GM12878 (cell line): ENCODE measurements around the gene HMCN2. TPM values are rescaled to one million over a fixed set of nuclear protein-coding genes. Genes with fewer than 3 reads are reported as not detected.

Experiments
- ATAC-seq: fragments of 200-7000 bp; cut with Tn5 transposase; 3 replicates; pipeline ENCODE4 v1.9.1; 2020; ENCODE audit warnings: mild to moderate bottlenecking, moderate library complexity
- BruUV-seq: library from RNA; stranded (reverse); fragments of 400-500 nt; replicated peaks from 2 replicates; lab custom pipeline; 2021; lab: Mats Ljungman, UMichigan
- CTCF ChIA-PET: fragments of 300-600 bp; sonication (Branson Sonifier 250); formaldehyde crosslinking; extraction: SDS; loops from one replicate; lab custom pipeline; 2021; ENCODE audit warnings: inconsistent platforms; lab: Yijun Ruan, JAX
- POLR2A ChIA-PET: fragments of 350-600 bp; formaldehyde crosslinking; extraction: SDS; loops from one replicate; lab custom pipeline; 2021; ENCODE audit warnings: inconsistent platforms; lab: Charles Lee
- RAD21 ChIA-PET: fragments of 300-600 bp; sonication (Branson Sonifier 250); formaldehyde crosslinking; loops from one replicate; lab custom pipeline; 2023; ENCODE audit warnings: antibody characterized with exemption; ENCODE audit not compliant: unreplicated experiment; lab: Charles Lee
- SMC1A ChIA-PET: fragments of 300-600 bp; sonication (Branson Sonifier 250); formaldehyde crosslinking; loops from one replicate; lab custom pipeline; 2023; ENCODE audit not compliant: unreplicated experiment, uncharacterized antibody; lab: Charles Lee
- DNase-seq: peaks from one replicate; pipeline ENCODE4 v3.0.0-alpha.2; 2011; ENCODE audit warnings: low read depth, low spot score
- FAIRE-seq: peaks from 3 replicates; lab custom pipeline; 2011; peaks lifted over from hg19 to GRCh38; lab: Jason Lieb, UNC
- H2AFZ ChIP-seq: 2 replicates; pipeline ENCODE4 v1.6.0; 2011; ENCODE audit warnings: low read depth, low read length, control low read depth; ENCODE audit not compliant: control insufficient read depth
- H3K27ac ChIP-seq: 2 replicates; pipeline ENCODE4 v1.5.1; 2011; ENCODE audit warnings: control low read depth; ENCODE audit not compliant: control insufficient read depth, insufficient read depth
- H3K27me3 ChIP-seq, 2 experiments: replicated peaks in 1 of 2; 2 replicates each; pipeline versions ENCODE4 v1.6.0 to v1.6.1; 2011; ENCODE audit warnings: low read length in 1 of 2; ENCODE audit not compliant: control insufficient read depth in 2 of 2, insufficient read depth in 2 of 2
- H3K36me3 ChIP-seq, 2 experiments: 2 replicates each; pipeline ENCODE4 v1.5.1; 2011; ENCODE audit warnings: low read length in 1 of 2; ENCODE audit not compliant: control insufficient read depth in 2 of 2, insufficient read depth in 2 of 2
- H3K4me1 ChIP-seq: 2 replicates; pipeline ENCODE4 v1.6.1; 2011; ENCODE audit warnings: mild to moderate bottlenecking, low read length, moderate library complexity, mixed read lengths; ENCODE audit not compliant: control insufficient read depth, insufficient read depth
- H3K4me2 ChIP-seq: 2 replicates; pipeline ENCODE4 v1.6.0; 2011; ENCODE audit warnings: control low read depth; ENCODE audit not compliant: control insufficient read depth, insufficient read depth
- H3K4me3 ChIP-seq: fragments of 200-600 bp; sonication (generic); 2 replicates; pipeline ENCODE4 v1.5.1; 2016
- H3K79me2 ChIP-seq: 2 replicates; pipeline ENCODE4 v1.6.0; 2011; ENCODE audit warnings: low read length; ENCODE audit not compliant: control insufficient read depth, insufficient read depth
- H3K9ac ChIP-seq: 2 replicates; pipeline ENCODE4 v1.8.0; 2011; ENCODE audit warnings: low read length, control low read depth, mixed read lengths; ENCODE audit not compliant: control insufficient read depth, insufficient read depth
- H3K9me3 ChIP-seq: replicated peaks from 3 replicates; pipeline ENCODE4 v1.5.1; 2011; ENCODE audit warnings: mild to moderate bottlenecking, low read length; ENCODE audit not compliant: control insufficient read depth, insufficient read depth
- H4K20me1 ChIP-seq: 2 replicates; pipeline ENCODE4 v1.6.0; 2011; ENCODE audit not compliant: control insufficient read depth, insufficient read depth
- FOXM1 ChIP-seq: IDR thresholded peaks from 2 replicates; pipeline ENCODE4 v1.6.1; 2012; ENCODE audit warnings: low read depth, mild to moderate bottlenecking, inconsistent platforms, low read length, moderate library complexity
- PAX8 ChIP-seq: fragments of 450-650 bp; IDR thresholded peaks from 2 replicates; pipeline ENCODE4 v1.6.1; 2017; ENCODE audit warnings: mild to moderate bottlenecking, moderate library complexity
- RAD21 ChIP-seq: IDR thresholded peaks from 2 replicates; pipeline ENCODE4 v1.6.1; 2011; ENCODE audit warnings: mild to moderate bottlenecking, low read depth, low read length, moderate library complexity; ENCODE audit not compliant: insufficient read depth
- SMARCA5 ChIP-seq: fragments of 450-650 bp; IDR thresholded peaks from 2 replicates; pipeline ENCODE4 v1.6.1; 2017; ENCODE audit warnings: mild to moderate bottlenecking
- ZSCAN29 ChIP-seq: fragments of 450-650 bp; IDR thresholded peaks from 2 replicates; pipeline ENCODE4 v1.6.1; 2017; ENCODE audit warnings: mild to moderate bottlenecking, moderate library complexity
- WGBS: methylation state at CpG from one replicate; pipeline ENCODE4 v1.1.6; 2016; ENCODE audit warnings: low lambda C conversion rate; ENCODE audit not compliant: insufficient replicate concordance, insufficient coverage; ENCODE audit errors: missing lambda C conversion rate; 5-methylcytosine and 5-hydroxymethylcytosine counted together
- in situ Hi-C: fragments of 300-500 bp; cut with MboI; formaldehyde crosslinking; loops from 9 replicates; pipeline ENCODE4 v1.14.3; 2018; ENCODE audit warnings: mixed read lengths
- intact Hi-C: fragments of 100-400 bp; cut with micrococcal nuclease; formaldehyde crosslinking; loops from one replicate; pipeline ENCODE4 v1.14.2; 2022; ENCODE audit not compliant: unreplicated experiment
- polyA plus RNA-seq, 11 experiments: library from polyadenylated mRNA; depleted of rRNA in 4 of 11; unstranded in 6 of 11; stranded (reverse) in 5 of 11; fragments of >200 nt; fragmentation: Nextera tagmentation in 4 of 11; fragmentation: Illumina TruSeq in 1 of 11; extraction: Ambion mirVana in 4 of 11; extraction: Trizol in 1 of 11; gene quantifications; 1 replicate in 1 of 11; 2 replicates in 10 of 11; pipeline versions ENCODE4 v1.2.1 to v1.2.3, GENCODE V29; 2011 to 2016; ENCODE audit warnings: inconsistent platforms in 2 of 11, missing spikeins in 2 of 11, low read depth in 1 of 11
- total RNA-seq, 4 experiments: library from RNA; depleted of rRNA in 3 of 4; stranded (reverse); fragments of >200 nt in 3 of 4; fragmentation: Illumina TruSeq in 1 of 4; extraction: Trizol in 1 of 4; gene quantifications; 2 replicates each; pipeline versions ENCODE4 v1.2.1 to v1.2.3, GENCODE V29; 2013 to 2021
- TF ChIP-seq, protein P1 (sequence below): IDR thresholded peaks from 2 replicates; pipeline ENCODE4 v1.6.1; 2011; ENCODE audit warnings: low read depth, mild to moderate bottlenecking, low read length, moderate library complexity, borderline replicate concordance; ENCODE audit errors: extremely low read depth
- TF ChIP-seq, protein P2 (sequence below): fragments of 450-650 bp; conservative IDR thresholded peaks from 2 replicates; pipeline ENCODE4 v1.6.1; 2017; ENCODE audit warnings: mild to moderate bottlenecking, moderate library complexity
- TF ChIP-seq, protein P3 (sequence below): IDR thresholded peaks from 2 replicates; pipeline ENCODE4 v1.6.1; 2012; ENCODE audit warnings: low read length, inconsistent platforms
- TF ChIP-seq, protein P4 (sequence below): fragments of 450-650 bp; IDR thresholded peaks from 2 replicates; pipeline ENCODE4 v1.6.1; 2016; ENCODE audit warnings: mild to moderate bottlenecking

Gene HMCN2
- total and polyA plus RNA-seq, 10 of the 15 experiments (the other 5 are each of a cell fraction or from before 2014, with no cell fraction given) = 0.04 TPM; not detected in 9

DNA sequence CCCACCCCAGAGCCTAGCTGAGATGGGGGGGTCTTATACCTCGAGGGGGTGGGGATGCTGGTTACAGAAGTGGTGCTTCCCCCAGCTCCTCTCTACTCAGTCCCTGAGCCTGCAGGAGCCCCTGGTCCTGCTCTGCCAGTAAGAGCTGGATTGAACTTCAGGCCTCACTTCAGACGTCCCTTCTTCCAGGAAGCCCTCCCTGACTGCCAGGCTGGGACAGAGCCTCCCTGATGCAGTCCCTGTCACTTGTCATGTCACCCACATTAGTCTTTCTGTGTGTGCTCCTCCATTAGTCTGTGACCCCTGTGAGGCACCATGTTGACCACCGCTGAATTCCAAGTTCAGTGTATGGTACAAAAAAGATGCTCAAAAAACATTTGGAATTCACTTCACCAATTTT is 100.5 kb downstream of the HMCN2 start:
- ChIA-PET SMC1A (no interaction called here), POLR2A (interaction anchor here (0.7 kb wide), 1 partner anchor 43 kb away, joined by 7 read pairs; no protein-coding TSS in a partner anchor)

More for the DNA sequence above, 100.5 kb downstream of the HMCN2 start:
- no peaks in the 10 kb centered on the region; a peak in 1 of 4 replicates for H3K27me3 ChIP-seq
- BruUV-seq = no TSS peak
- TF ChIP-seq RAD21 = no peak
- no peak for TF ChIP-seq SMARCA5
- TF ChIP-seq, protein P1, sequence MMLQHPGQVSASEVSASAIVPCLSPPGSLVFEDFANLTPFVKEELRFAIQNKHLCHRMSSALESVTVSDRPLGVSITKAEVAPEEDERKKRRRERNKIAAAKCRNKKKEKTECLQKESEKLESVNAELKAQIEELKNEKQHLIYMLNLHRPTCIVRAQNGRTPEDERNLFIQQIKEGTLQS = no peak
- TF ChIP-seq FOXM1 = no peak
- TF ChIP-seq, protein P2, sequence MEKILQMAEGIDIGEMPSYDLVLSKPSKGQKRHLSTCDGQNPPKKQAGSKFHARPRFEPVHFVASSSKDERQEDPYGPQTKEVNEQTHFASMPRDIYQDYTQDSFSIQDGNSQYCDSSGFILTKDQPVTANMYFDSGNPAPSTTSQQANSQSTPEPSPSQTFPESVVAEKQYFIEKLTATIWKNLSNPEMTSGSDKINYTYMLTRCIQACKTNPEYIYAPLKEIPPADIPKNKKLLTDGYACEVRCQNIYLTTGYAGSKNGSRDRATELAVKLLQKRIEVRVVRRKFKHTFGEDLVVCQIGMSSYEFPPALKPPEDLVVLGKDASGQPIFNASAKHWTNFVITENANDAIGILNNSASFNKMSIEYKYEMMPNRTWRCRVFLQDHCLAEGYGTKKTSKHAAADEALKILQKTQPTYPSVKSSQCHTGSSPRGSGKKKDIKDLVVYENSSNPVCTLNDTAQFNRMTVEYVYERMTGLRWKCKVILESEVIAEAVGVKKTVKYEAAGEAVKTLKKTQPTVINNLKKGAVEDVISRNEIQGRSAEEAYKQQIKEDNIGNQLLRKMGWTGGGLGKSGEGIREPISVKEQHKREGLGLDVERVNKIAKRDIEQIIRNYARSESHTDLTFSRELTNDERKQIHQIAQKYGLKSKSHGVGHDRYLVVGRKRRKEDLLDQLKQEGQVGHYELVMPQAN = no peak
- TF ChIP-seq, protein P3, sequence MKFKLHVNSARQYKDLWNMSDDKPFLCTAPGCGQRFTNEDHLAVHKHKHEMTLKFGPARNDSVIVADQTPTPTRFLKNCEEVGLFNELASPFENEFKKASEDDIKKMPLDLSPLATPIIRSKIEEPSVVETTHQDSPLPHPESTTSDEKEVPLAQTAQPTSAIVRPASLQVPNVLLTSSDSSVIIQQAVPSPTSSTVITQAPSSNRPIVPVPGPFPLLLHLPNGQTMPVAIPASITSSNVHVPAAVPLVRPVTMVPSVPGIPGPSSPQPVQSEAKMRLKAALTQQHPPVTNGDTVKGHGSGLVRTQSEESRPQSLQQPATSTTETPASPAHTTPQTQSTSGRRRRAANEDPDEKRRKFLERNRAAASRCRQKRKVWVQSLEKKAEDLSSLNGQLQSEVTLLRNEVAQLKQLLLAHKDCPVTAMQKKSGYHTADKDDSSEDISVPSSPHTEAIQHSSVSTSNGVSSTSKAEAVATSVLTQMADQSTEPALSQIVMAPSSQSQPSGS = no peak
- no peak for TF ChIP-seq ZSCAN29
- TF ChIP-seq, protein P4, sequence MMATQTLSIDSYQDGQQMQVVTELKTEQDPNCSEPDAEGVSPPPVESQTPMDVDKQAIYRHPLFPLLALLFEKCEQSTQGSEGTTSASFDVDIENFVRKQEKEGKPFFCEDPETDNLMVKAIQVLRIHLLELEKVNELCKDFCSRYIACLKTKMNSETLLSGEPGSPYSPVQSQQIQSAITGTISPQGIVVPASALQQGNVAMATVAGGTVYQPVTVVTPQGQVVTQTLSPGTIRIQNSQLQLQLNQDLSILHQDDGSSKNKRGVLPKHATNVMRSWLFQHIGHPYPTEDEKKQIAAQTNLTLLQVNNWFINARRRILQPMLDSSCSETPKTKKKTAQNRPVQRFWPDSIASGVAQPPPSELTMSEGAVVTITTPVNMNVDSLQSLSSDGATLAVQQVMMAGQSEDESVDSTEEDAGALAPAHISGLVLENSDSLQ = no peak
- no peak for TF ChIP-seq PAX8
- H3K4me2 ChIP-seq = no peak overlapping the region
- H3K9ac ChIP-seq = no peak overlapping the region
- intact Hi-C loops (no loop called here), in situ Hi-C loops (no loop called here)
- ChIA-PET CTCF (no interaction called here), RAD21 (no interaction called here)
- H3K4me3 ChIP-seq = no peak overlapping the region
- H3K79me2 ChIP-seq = no peaks in the 10 kb centered on the region
- ATAC-seq (no peak), FAIRE-seq (no peak), DNase-seq (no peak)
- no peak overlapping the region for H3K27ac ChIP-seq
- 33% methylated on average over 3 of the region's 3 CpGs for WGBS
- H3K4me1 ChIP-seq = no peaks in the 10 kb centered on the region
- H3K36me3 ChIP-seq = no peaks in the 10 kb centered on the region
- no peaks in the 10 kb centered on the region for H4K20me1 ChIP-seq
- no peaks in the 10 kb centered on the region; the same call in 2 of the 3 replicates for H3K9me3 ChIP-seq
- H2AFZ ChIP-seq = no peak overlapping the region
